ENCODE data around the gene RMI1. TPM values are rescaled to one million over a fixed set of nuclear protein-coding genes. Genes with fewer than 3 reads are reported as not detected.
A peak's percentile ranks its signal among the peaks of the same experiment; 100 is the strongest.

The RMI1 gene
- total RNA-seq, 4 donors from 2014 or later, result 8.2 to 9.1 (median 8.4) TPM

DNA sequence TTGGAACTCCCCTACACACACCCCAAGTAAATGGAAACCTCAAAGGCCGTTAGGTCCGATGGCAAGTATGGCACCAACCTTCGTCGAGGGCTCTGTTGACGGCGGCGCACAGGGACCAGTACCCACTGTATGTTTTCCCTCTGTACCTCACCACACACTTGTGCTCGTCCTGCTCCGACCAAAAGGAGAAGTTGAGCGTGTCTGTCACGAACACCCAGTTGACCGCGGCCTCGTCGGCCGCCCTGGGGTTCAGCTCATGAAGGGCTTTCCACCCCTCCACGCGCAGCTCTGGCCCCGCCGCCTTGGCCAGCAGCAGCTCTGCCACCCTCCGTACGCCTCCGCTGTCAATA is 24.5 kb upstream of the RMI1 start:
- peak in 2 of 3 donors; percentile 59 to 67 for DNase-seq
- TF ChIP-seq, protein P1, sequence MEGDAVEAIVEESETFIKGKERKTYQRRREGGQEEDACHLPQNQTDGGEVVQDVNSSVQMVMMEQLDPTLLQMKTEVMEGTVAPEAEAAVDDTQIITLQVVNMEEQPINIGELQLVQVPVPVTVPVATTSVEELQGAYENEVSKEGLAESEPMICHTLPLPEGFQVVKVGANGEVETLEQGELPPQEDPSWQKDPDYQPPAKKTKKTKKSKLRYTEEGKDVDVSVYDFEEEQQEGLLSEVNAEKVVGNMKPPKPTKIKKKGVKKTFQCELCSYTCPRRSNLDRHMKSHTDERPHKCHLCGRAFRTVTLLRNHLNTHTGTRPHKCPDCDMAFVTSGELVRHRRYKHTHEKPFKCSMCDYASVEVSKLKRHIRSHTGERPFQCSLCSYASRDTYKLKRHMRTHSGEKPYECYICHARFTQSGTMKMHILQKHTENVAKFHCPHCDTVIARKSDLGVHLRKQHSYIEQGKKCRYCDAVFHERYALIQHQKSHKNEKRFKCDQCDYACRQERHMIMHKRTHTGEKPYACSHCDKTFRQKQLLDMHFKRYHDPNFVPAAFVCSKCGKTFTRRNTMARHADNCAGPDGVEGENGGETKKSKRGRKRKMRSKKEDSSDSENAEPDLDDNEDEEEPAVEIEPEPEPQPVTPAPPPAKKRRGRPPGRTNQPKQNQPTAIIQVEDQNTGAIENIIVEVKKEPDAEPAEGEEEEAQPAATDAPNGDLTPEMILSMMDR (IDR thresholded peaks at IDR 0.05), result no peak
- TF ChIP-seq POLR2A (IDR thresholded peaks at IDR 0.05), result no peak
- H3K4me1 ChIP-seq, result peaks cover 0 to 10% (median 0%) of the 10 kb centered on the region in 4 donors
- H3K27ac ChIP-seq, result peak overlapping the region; percentile 77 to 92 (median 88)
- no peaks in the 10 kb centered on the region for H3K27me3 ChIP-seq
- H3K9me3 ChIP-seq, result no peaks in the 10 kb centered on the region
- H3K36me3 ChIP-seq, result peaks cover 0 to 23% (median 0%) of the 10 kb centered on the region in 3 donors
- peak overlapping the region; percentile 56 to 67 (median 63) for H3K4me3 ChIP-seq

DNA sequence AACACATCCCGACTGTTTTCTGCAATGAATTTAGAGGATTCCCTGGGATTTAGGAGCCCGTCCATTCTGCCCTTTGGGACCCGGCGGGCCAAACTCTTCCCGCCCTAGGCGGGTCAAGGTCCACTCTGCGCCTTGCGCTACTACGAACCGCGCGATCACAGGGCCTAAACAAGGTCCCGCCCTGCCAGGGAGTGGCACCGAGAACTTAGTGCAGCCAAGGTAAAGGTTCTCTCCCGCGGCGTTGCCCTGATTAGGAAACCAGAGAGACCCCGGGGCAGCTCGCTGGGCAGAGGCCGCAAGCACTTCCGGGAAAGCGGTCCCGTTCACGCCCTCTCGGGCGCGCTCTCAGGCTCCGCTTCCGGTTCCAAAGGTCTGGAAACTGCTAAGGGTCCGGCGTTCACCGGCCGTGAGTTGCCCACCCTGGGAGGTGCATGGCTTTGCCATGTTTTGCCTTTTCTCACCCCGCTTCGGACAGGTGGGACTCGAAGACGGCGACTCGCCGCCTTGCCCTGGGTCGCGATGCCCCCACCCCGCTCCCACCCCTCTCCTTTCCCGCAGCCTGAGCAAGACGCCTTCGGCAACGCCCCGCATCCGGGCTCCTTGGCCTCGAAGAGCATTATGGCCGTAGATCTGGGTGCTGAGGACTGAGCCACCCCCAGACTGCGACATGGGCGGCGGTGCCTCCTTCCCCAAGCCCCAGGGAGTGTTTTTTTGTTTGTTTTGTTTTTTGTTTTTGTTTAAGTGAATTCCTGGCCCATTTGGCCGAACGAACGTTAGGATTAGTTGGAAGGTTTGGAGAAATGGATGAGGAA is 24.0 kb upstream of the RMI1 start:
- Histone ChIP-seq H3K9me3 (no peaks in the 10 kb centered on the region), H3K4me1 (peaks cover 0 to 10% (median 0%) of the 10 kb centered on the region in 4 donors), H3K27me3 (no peaks in the 10 kb centered on the region), H3K27ac (peak overlapping the region; percentile 77 to 92 (median 88)), H3K36me3 (peaks cover 0 to 17% (median 0%) of the 10 kb centered on the region in 3 donors), H3K4me3 (peak overlapping the region; percentile 56 to 67 (median 63))
- peak; percentile 66 to 95 (median 94) for DNase-seq
- TF ChIP-seq, protein P1 (IDR thresholded peaks at IDR 0.05), result no peak
- peak; percentile 48 to 77 for TF ChIP-seq POLR2A (IDR thresholded peaks at IDR 0.05)

DNA sequence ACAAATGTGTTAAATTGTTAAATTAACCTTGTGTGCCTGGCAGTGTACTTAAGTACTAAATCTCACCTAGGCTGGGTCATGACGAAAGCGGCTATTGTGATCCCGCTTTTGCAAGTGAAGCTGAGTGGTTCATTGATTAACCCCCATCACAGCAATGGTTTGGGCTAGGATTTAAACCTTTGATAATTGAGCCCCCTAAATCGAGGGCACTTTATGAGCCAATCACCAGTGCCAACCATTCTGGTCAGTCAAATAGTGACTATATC is 23.4 kb upstream of the RMI1 start:
- Histone ChIP-seq H3K27ac (peak overlapping the region; percentile 77 to 92 (median 88)), H3K27me3 (no peaks in the 10 kb centered on the region), H3K4me1 (peaks cover 0 to 10% (median 0%) of the 10 kb centered on the region in 4 donors), H3K4me3 (peak overlapping the region; percentile 56 to 67 (median 63)), H3K36me3 (peaks cover 0 to 12% (median 0%) of the 10 kb centered on the region in 3 donors), H3K9me3 (no peaks in the 10 kb centered on the region)
- no peak for DNase-seq
- TF ChIP-seq, protein P1 (IDR thresholded peaks at IDR 0.05), result no peak
- TF ChIP-seq POLR2A (IDR thresholded peaks at IDR 0.05), result no peak

DNA sequence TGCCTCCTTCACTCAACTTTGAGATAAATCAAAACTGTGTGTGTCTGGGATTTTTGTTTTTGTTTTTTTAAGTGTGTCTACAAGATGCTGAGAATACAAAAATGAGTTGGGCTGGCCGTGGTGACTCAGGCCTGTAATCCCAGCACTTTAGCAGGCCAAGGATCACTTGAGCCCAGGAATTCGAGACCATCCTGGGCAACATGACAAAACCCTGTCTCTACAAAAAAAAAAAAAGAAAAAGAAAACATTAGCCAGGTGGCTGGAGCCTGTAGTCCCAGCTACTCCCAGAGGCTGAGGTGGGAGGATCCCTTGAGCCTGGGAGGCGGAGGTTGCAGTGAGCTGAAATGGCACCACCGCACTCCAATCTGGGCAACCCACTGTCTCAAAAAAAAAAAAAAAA is 21.5 kb upstream of the RMI1 start:
- Histone ChIP-seq H3K27ac (no peak overlapping the region), H3K9me3 (no peaks in the 10 kb centered on the region), H3K36me3 (peaks cover 0 to 5% (median 0%) of the 10 kb centered on the region in 3 donors), H3K27me3 (no peaks in the 10 kb centered on the region), H3K4me3 (no peak overlapping the region), H3K4me1 (peaks cover 0 to 10% (median 0%) of the 10 kb centered on the region in 4 donors)
- TF ChIP-seq, protein P1 (IDR thresholded peaks at IDR 0.05), result no peak
- TF ChIP-seq POLR2A (IDR thresholded peaks at IDR 0.05), result no peak
- DNase-seq, result no peak

DNA sequence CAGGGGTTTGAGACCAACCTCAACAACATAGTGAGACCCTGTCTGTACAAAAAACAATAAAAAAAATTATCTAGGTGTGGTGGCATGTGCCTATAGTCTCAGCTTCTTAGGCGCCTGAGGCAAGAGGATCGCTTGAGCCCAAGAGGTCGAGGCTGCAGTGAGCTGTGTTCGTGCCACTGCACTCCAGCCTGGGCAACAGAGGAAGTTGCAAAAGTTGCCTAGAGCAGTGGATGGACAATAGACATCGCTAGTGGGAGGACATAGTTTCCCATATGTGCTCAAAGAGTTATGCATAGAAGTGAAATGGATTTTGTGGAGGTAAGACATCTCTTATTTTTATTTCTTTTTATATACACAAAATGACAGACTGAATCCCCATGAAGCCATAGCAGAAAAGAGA is 19.6 kb upstream of the RMI1 start:
- peaks cover 0 to 2% (median 0%) of the 10 kb centered on the region in 3 donors for H3K36me3 ChIP-seq
- DNase-seq, result no peak
- TF ChIP-seq POLR2A (IDR thresholded peaks at IDR 0.05), result no peak
- TF ChIP-seq, protein P1 (IDR thresholded peaks at IDR 0.05), result no peak
- H3K9me3 ChIP-seq, result no peaks in the 10 kb centered on the region
- H3K27me3 ChIP-seq, result no peaks in the 10 kb centered on the region
- H3K27ac ChIP-seq, result no peak overlapping the region
- no peaks in the 10 kb centered on the region for H3K4me1 ChIP-seq
- no peak overlapping the region for H3K4me3 ChIP-seq

Data from Peyer's patch (tissue), 4 donors.